IMR-90 (cell line): ENCODE measurements around the gene PPM1M. TPM values are rescaled to one million over a fixed set of nuclear protein-coding genes. Genes with fewer than 3 reads are reported as not detected.
A peak's percentile ranks its signal among the peaks of the same experiment; 100 is the strongest.

Source experiments
- ATAC-seq: fragments of 200-7000 bp; cut with Tn5 transposase; 2 replicates; pipeline ENCODE4 v1.9.1; 2020; ENCODE audit warnings: low read depth, mild to moderate bottlenecking, moderate library complexity
- BruUV-seq: library from RNA; stranded (reverse); fragments of 400-500 nt; replicated peaks from 2 replicates; lab custom pipeline; 2021; lab: Mats Ljungman, UMichigan
- CTCF ChIA-PET: fragments of 300-600 bp; formaldehyde crosslinking; extraction: SDS; loops from one replicate; lab custom pipeline; 2021; ENCODE audit warnings: antibody characterized with exemption; lab: Yijun Ruan, JAX
- POLR2A ChIA-PET: fragments of 300-600 bp; sonication (Branson Sonifier 250); formaldehyde crosslinking; loops from one replicate; lab custom pipeline; 2022; ENCODE audit warnings: antibody characterized with exemption; ENCODE audit not compliant: unreplicated experiment; lab: Charles Lee
- DNase-seq: peaks from one replicate; pipeline ENCODE4 v3.0.0; 2013
- H2AFZ ChIP-seq: replicated peaks from 2 replicates; pipeline ENCODE3; 2013; ENCODE audit warnings: low read length, mild to moderate bottlenecking; ENCODE audit not compliant: poor library complexity
- H2AK5ac ChIP-seq: 2 replicates; pipeline ENCODE4 v1.6.1; 2013; ENCODE audit warnings: low read depth, low read length, inconsistent platforms
- H2AK9ac ChIP-seq: replicated peaks from 2 replicates; pipeline ENCODE3; 2013; ENCODE audit warnings: mild to moderate bottlenecking, low read depth, low read length, moderate library complexity; ENCODE audit not compliant: poor library complexity
- H2BK120ac ChIP-seq: 2 replicates; pipeline ENCODE4 v1.6.1; 2013; ENCODE audit warnings: low read depth, low read length, inconsistent platforms
- H2BK15ac ChIP-seq: 3 replicates; pipeline ENCODE4 v1.6.1; 2013; ENCODE audit warnings: low read depth, low read length, inconsistent platforms
- H2BK20ac ChIP-seq: 2 replicates; pipeline ENCODE4 v1.6.1; 2013; ENCODE audit warnings: low read depth, mild to moderate bottlenecking, inconsistent platforms, low read length, moderate library complexity
- H2BK5ac ChIP-seq: 2 replicates; pipeline ENCODE4 v1.6.1; 2013; ENCODE audit warnings: mild to moderate bottlenecking, low read depth, low read length, inconsistent platforms; ENCODE audit not compliant: poor library complexity, severe bottlenecking
- H3K14ac ChIP-seq: replicated peaks from 2 replicates; pipeline ENCODE4 v1.6.1; 2013; ENCODE audit warnings: low read depth, low read length, inconsistent platforms
- H3K18ac ChIP-seq: 2 replicates; pipeline ENCODE4 v1.6.1; 2013; ENCODE audit warnings: low read depth, low read length, control low read depth
- H3K23ac ChIP-seq: 2 replicates; pipeline ENCODE4 v1.6.1; 2013; ENCODE audit warnings: low read depth, low read length, inconsistent platforms
- H3K27ac ChIP-seq: 2 replicates; pipeline ENCODE4 v1.5.1; 2013; ENCODE audit warnings: mild to moderate bottlenecking, control low read depth, low read length; ENCODE audit not compliant: insufficient read depth
- H3K27me3 ChIP-seq: 2 replicates; pipeline ENCODE4 v1.6.1; 2013; ENCODE audit warnings: low read length; ENCODE audit not compliant: control insufficient read depth, insufficient read depth
- H3K36me3 ChIP-seq: 2 replicates; pipeline ENCODE4 v1.6.1; 2013; ENCODE audit warnings: low read length, mixed read lengths; ENCODE audit not compliant: control insufficient read depth, insufficient read depth
- H3K4ac ChIP-seq: 2 replicates; pipeline ENCODE4 v1.6.1; 2013; ENCODE audit warnings: low read depth, low read length, inconsistent platforms
- H3K4me1 ChIP-seq: 2 replicates; pipeline ENCODE4 v1.6.1; 2013; ENCODE audit warnings: low read length, mixed read lengths; ENCODE audit not compliant: control insufficient read depth, insufficient read depth
- H3K4me2 ChIP-seq: 2 replicates; pipeline ENCODE4 v1.6.1; 2013; ENCODE audit warnings: low read depth, mild to moderate bottlenecking, control low read depth, low read length, moderate library complexity
- H3K4me3 ChIP-seq: 2 replicates; pipeline ENCODE4 v1.5.1; 2013; ENCODE audit warnings: low read depth, mild to moderate bottlenecking, control low read depth, low read length, moderate library complexity; ENCODE audit not compliant: insufficient read depth
- H3K56ac ChIP-seq: 2 replicates; pipeline ENCODE4 v1.6.1; 2013; ENCODE audit warnings: low read length, inconsistent platforms; ENCODE audit not compliant: insufficient read depth; ENCODE audit errors: extremely low read depth
- H3K79me1 ChIP-seq, 2 experiments: 2 replicates each; pipeline ENCODE4 v1.6.1; 2013; ENCODE audit warnings: low read length in 2 of 2, inconsistent platforms in 1 of 2, low read depth in 1 of 2
- H3K9ac ChIP-seq: 2 replicates; pipeline ENCODE4 v1.6.1; 2013; ENCODE audit warnings: low read depth, low read length, control low read depth
- H3K9me1 ChIP-seq: 2 replicates; pipeline ENCODE4 v1.6.1; 2013; ENCODE audit warnings: low read length, inconsistent platforms; ENCODE audit not compliant: insufficient read depth
- H3K9me3 ChIP-seq: 2 replicates; pipeline ENCODE4 v1.6.1; 2013; ENCODE audit warnings: low read length; ENCODE audit not compliant: control insufficient read depth, insufficient read depth
- H4K20me1 ChIP-seq: 2 replicates; pipeline ENCODE4 v1.6.1; 2013; ENCODE audit warnings: low read length, inconsistent platforms; ENCODE audit not compliant: insufficient read depth
- H4K5ac ChIP-seq: 2 replicates; pipeline ENCODE4 v1.6.1; 2013; ENCODE audit warnings: mild to moderate bottlenecking, low read depth, low read length, control low read depth
- H4K8ac ChIP-seq, 2 experiments: 2 replicates each; pipeline ENCODE4 v1.6.1; 2013; ENCODE audit warnings: low read depth in 2 of 2, low read length in 2 of 2, control low read depth in 1 of 2, inconsistent platforms in 1 of 2
- H4K91ac ChIP-seq: 2 replicates; pipeline ENCODE4 v1.6.1; 2013; ENCODE audit warnings: low read depth, low read length, inconsistent platforms; ENCODE audit not compliant: insufficient read depth
- BHLHE40 ChIP-seq: fragments of 150-350 bp; IDR thresholded peaks from 2 replicates; pipeline ENCODE4 v1.6.1; 2016; ENCODE audit warnings: mild to moderate bottlenecking, low read depth, low read length
- CEBPB ChIP-seq: IDR thresholded peaks from 2 replicates; pipeline ENCODE4 v1.6.1; 2012; ENCODE audit warnings: low read depth, low read length, improper control_type of control experiment
- CHD1 ChIP-seq: IDR thresholded peaks from 2 replicates; pipeline ENCODE4 v1.6.1; 2012; ENCODE audit warnings: low read depth, low read length, improper control_type of control experiment
- FOS ChIP-seq: fragments of 150-350 bp; IDR thresholded peaks from 2 replicates; pipeline ENCODE4 v1.6.1; 2016; ENCODE audit warnings: low read depth, low read length
- MXI1 ChIP-seq: IDR thresholded peaks from 2 replicates; pipeline ENCODE4 v1.6.1; 2012; ENCODE audit warnings: low read depth, mild to moderate bottlenecking, low read length, moderate library complexity, borderline replicate concordance
- NFE2L2 ChIP-seq: fragments of 150-350 bp; IDR thresholded peaks from 2 replicates; pipeline ENCODE4 v1.6.1; 2016; ENCODE audit warnings: low read depth, mild to moderate bottlenecking, low read length
- RCOR1 ChIP-seq: IDR thresholded peaks from 2 replicates; pipeline ENCODE4 v1.6.1; 2012; ENCODE audit warnings: mild to moderate bottlenecking, low read length, improper control_type of control experiment; ENCODE audit not compliant: insufficient replicate concordance
- SMC3 ChIP-seq: fragments of 150-350 bp; IDR thresholded peaks from 2 replicates; pipeline ENCODE4 v1.6.1; 2016; ENCODE audit warnings: low read depth, mild to moderate bottlenecking, antibody characterized with exemption, low read length, moderate library complexity
- USF2 ChIP-seq: fragments of 150-350 bp; IDR thresholded peaks from 2 replicates; pipeline ENCODE4 v1.6.1; 2017; ENCODE audit warnings: mild to moderate bottlenecking, antibody characterized with exemption, low read length, low read depth
- WGBS, 2 experiments: methylation state at CpG; one replicate each; pipeline versions ENCODE4 v1.1.5 to v1.1.7; 2013; ENCODE audit warnings: missing lambda C conversion rate in 2 of 2; ENCODE audit not compliant: insufficient read length in 1 of 2; ENCODE audit errors: extremely low coverage in 2 of 2; 5-methylcytosine and 5-hydroxymethylcytosine counted together
- dilution Hi-C: fragments of 300-500 bp; cut with HindIII; formaldehyde crosslinking; loops from one replicate; pipeline ENCODE4 v1.14.3; 2018; ENCODE audit warnings: low sequenced_read_pairs; ENCODE audit not compliant: unreplicated experiment
- in situ Hi-C: fragments of 300-500 bp; cut with MboI; formaldehyde crosslinking; loops from 3 replicates; pipeline ENCODE4 v1.14.3; 2019; ENCODE audit warnings: low sequenced_read_pairs, inconsistent platforms, mixed read lengths
- intact Hi-C: fragments of 100-400 bp; cut with micrococcal nuclease; formaldehyde crosslinking; loops from 2 replicates; pipeline ENCODE4 v1.10.0; 2022
- polyA plus RNA-seq, 3 experiments: library from polyadenylated mRNA; depleted of rRNA; stranded (reverse); fragments of >200 nt; gene quantifications; 2 replicates each; pipeline ENCODE4 v1.2.3, GENCODE V29; 2012; ENCODE audit warnings: low replicate concordance in 1 of 3
- total RNA-seq: library from RNA; depleted of rRNA; stranded (reverse); fragments of >200 nt; gene quantifications from 2 replicates; pipeline ENCODE4 v1.2.3, GENCODE V29; 2012
- TF ChIP-seq, protein P1 (sequence below): conservative IDR thresholded peaks from 2 replicates; pipeline ENCODE4 v1.5.1; 2012; ENCODE audit warnings: mild to moderate bottlenecking, low read depth, low read length, improper control_type of control experiment

The PPM1M gene
- total and polyA plus RNA-seq, 2 of the 4 experiments (the other 2 are of a cell fraction), result 12.2 to 18.1 TPM

DNA sequence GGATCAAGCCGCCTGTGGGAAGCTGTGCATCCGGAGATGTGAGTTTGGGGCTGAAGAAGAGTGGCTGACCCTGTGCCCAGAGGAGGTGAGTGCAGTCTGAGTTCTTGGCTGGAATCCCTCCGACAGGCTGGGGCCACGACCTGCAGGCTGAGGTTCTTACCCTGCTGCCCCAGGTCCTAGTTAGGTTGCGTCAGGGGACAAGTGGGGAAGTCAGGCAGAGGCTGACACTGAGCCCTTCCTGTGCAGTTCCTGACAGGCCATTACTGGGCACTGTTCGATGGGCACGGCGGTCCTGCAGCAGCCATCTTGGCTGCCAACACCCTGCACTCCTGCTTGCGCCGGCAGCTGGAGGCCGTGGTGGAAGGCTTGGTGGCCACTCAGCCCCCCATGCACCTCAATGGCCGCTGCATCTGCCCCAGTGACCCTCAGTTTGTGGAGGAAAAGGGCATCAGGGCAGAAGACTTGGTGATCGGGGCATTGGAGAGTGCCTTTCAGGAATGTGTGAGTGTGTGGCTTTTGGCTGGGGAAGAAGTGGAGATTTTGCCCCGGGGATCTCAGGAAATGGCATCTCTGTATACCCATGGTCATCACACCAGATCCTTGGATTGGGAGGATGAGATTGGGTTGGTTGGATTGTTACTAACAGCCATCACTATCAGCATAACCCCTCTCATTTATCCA, 1.3 kb downstream of the PPM1M start:
- Histone ChIP-seq H3K4me1 (peaks cover 20% of the 10 kb centered on the region), H3K23ac (no peak overlapping the region), H3K14ac (no peak overlapping the region), H4K91ac (no peak overlapping the region), H4K5ac (no peak overlapping the region), H4K20me1 (peaks cover 16% of the 10 kb centered on the region; the same call in 1 of the 2 replicates), H3K27ac (no peak overlapping the region), H3K4me2 (peak overlapping the region; percentile 84; the same call in 1 of the 2 replicates), H3K18ac (no peak overlapping the region), H3K56ac (no peak overlapping the region), H3K79me1 (peaks cover 9 to 63% of the 10 kb centered on the region in 2 experiments), H3K27me3 (no peaks in the 10 kb centered on the region), H2AK5ac (peak overlapping the region; percentile 95; the same call in 1 of the 2 replicates), H3K4ac (peak overlapping the region; percentile 75; the same call in 1 of the 2 replicates), H2BK5ac (no peak overlapping the region), H3K4me3 (no peak overlapping the region), H2AFZ (peak overlapping the region; percentile 12), H2BK120ac (no peak overlapping the region), H3K36me3 (peaks cover 30% of the 10 kb centered on the region), H2BK15ac (no peak overlapping the region), H3K9me3 (0 out of 2 replicates have a peak, but pooled peaks cover 1% of the 10 kb centered on the region), H2AK9ac (peak overlapping the region; percentile 82), H4K8ac (no peak overlapping the region; a peak in 1 of 4 replicates), H3K9me1 (peaks cover 34% of the 10 kb centered on the region), H2BK20ac (no peak overlapping the region), H3K9ac (no peak overlapping the region)
- dilution Hi-C loops, result no loop called here
- intact Hi-C loops, result no loop called here
- ATAC-seq, result no peak
- TF ChIP-seq MXI1, result no peak
- TF ChIP-seq, protein P1, sequence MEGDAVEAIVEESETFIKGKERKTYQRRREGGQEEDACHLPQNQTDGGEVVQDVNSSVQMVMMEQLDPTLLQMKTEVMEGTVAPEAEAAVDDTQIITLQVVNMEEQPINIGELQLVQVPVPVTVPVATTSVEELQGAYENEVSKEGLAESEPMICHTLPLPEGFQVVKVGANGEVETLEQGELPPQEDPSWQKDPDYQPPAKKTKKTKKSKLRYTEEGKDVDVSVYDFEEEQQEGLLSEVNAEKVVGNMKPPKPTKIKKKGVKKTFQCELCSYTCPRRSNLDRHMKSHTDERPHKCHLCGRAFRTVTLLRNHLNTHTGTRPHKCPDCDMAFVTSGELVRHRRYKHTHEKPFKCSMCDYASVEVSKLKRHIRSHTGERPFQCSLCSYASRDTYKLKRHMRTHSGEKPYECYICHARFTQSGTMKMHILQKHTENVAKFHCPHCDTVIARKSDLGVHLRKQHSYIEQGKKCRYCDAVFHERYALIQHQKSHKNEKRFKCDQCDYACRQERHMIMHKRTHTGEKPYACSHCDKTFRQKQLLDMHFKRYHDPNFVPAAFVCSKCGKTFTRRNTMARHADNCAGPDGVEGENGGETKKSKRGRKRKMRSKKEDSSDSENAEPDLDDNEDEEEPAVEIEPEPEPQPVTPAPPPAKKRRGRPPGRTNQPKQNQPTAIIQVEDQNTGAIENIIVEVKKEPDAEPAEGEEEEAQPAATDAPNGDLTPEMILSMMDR, result no peak
- TF ChIP-seq SMC3, result no peak
- TF ChIP-seq NFE2L2, result no peak
- no peak for TF ChIP-seq USF2
- no peak for TF ChIP-seq BHLHE40
- TF ChIP-seq RCOR1, result no peak
- TF ChIP-seq CEBPB, result no peak
- TF ChIP-seq FOS, result no peak
- no peak for TF ChIP-seq CHD1
- ChIA-PET CTCF (interaction anchor here (1.2 kb wide), 1 partner anchor 12 kb away, joined by 3 read pairs; no protein-coding TSS in a partner anchor), POLR2A (interaction anchor here (1.1 kb wide), 1 partner anchor 13 kb away, joined by 3 read pairs; no protein-coding TSS in a partner anchor)
- DNase-seq, result no peak
- in situ Hi-C loops, result no loop called here
- no TSS peak for BruUV-seq
- 83% methylated on average over 8 of the region's 14 CpGs; no CpG with 5 or more reads in 1 of the 2 experiments for WGBS, 2 experiments
